SK-N-MC (cell line): Measurements from ENCODE around the gene PARP12.

Experiments
- EZH2 ChIP-seq: fragments of 200-600 bp; sonication (generic); IDR thresholded peaks from one replicate; pipeline ENCODE4 v1.6.1; 2017; ENCODE audit warnings: antibody characterized with exemption
- FOXP2 ChIP-seq: optimal IDR thresholded peaks from 2 replicates; pipeline ENCODE3; 2011; ENCODE audit warnings: mild to moderate bottlenecking, moderate library complexity; ENCODE audit not compliant: insufficient read depth; ENCODE audit errors: extremely low read length, control extremely low read depth
- POLR2AphosphoS5 ChIP-seq: IDR thresholded peaks from 2 replicates; pipeline ENCODE4 v1.6.1; 2012; ENCODE audit warnings: mild to moderate bottlenecking, low read depth, low read length, borderline replicate concordance

DNA sequence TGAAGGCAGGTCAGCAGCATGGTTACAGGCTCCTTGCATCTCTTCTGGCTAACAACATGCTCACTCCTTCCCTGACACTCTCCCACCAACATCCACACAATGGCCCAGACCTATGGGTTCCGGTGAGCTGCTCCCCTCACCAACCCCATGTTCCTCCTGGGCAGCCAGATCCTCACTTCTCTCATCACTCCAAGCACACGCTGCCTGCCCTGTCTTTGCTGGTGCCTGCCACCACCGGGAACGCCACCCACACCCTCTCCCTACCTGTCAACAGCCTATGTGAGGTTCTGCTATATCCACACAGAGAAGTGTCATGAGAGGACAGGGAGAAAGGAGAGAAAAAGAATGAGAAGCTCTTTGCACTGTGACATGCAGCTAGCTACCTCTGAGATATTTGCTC lies 14.6 kb downstream of the PARP12 start:
- TF ChIP-seq POLR2AphosphoS5 (no peak), EZH2 (no peak), FOXP2 (no peak)
